PC-9 (cell line): ENCODE results near the gene AK8.

ENCODE experiments used
- EZH2 ChIP-seq: fragments of 200-600 bp; sonication (generic); IDR thresholded peaks from 2 replicates; pipeline ENCODE4 v1.8.0; 2017; ENCODE audit warnings: antibody characterized with exemption, low read depth
- TF ChIP-seq, protein P1 (sequence below): fragments of 200-600 bp; sonication (generic); conservative IDR thresholded peaks from 2 replicates; pipeline ENCODE4 v1.6.1; 2017; ENCODE audit warnings: mixed run types, antibody characterized with exemption, mild to moderate bottlenecking, moderate library complexity

DNA sequence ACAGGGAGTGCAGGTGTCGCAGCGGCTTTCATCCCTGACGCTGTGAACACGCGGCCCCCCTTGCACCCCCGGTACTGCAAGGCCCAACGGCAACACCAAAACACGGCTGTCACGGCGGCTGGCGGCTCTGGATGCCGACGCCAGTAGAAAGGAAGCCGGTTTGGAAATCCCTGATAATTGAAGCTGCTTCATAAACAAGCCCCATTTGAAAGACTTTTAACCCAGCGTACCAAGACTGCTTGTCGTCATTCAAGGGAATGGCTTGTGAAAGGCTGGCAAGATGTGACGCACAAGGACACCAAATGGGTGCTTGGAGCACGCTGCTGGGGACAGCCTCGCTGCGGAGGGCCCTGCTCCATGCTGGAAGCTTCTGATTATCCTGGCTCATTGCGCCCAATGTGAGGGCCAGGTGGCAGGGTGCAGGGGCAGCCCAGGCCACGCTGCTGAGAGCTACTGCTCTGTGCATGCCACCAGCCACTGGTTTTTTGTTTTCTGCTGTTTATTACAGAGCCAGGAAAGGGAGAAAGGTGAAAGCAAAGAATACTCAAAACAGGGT lies 144.7 kb downstream of the AK8 start:
- TF ChIP-seq, protein P1, sequence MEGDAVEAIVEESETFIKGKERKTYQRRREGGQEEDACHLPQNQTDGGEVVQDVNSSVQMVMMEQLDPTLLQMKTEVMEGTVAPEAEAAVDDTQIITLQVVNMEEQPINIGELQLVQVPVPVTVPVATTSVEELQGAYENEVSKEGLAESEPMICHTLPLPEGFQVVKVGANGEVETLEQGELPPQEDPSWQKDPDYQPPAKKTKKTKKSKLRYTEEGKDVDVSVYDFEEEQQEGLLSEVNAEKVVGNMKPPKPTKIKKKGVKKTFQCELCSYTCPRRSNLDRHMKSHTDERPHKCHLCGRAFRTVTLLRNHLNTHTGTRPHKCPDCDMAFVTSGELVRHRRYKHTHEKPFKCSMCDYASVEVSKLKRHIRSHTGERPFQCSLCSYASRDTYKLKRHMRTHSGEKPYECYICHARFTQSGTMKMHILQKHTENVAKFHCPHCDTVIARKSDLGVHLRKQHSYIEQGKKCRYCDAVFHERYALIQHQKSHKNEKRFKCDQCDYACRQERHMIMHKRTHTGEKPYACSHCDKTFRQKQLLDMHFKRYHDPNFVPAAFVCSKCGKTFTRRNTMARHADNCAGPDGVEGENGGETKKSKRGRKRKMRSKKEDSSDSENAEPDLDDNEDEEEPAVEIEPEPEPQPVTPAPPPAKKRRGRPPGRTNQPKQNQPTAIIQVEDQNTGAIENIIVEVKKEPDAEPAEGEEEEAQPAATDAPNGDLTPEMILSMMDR = no peak
- TF ChIP-seq EZH2 = no peak
